ENCODE results near the gene ATG7.

Gene ATG7

GRCh38 chr3:11271986-11272904, at the start of gene ATG7:
ATG7 (plus strand) TSS chr3:11272397; CDS start chr3:11298696, 26,299 bp downstream.
- DNase-seq (ENCODE audit: low read depth in 2 of 2), result peak; percentile 93 to 94

- DNase-seq (ENCODE audit: low read depth in 2 of 2), result no peak
Measured at GRCh38 chr3:11224010-11224409, 48.2 kb upstream of the ATG7 start.

- no peak for DNase-seq (ENCODE audit: low read depth in 2 of 2)
Measured at GRCh38 chr3:11224870-11225229, 47.3 kb upstream of the ATG7 start.

- DNase-seq (ENCODE audit: low read depth in 2 of 2), result no peak
Measured at GRCh38 chr3:11226042-11226370, 46.2 kb upstream of the ATG7 start.

GRCh38 chr3:11228041-11228440, 44.2 kb upstream of the ATG7 start:
- DNase-seq (ENCODE audit: low read depth in 2 of 2), result no peak

GRCh38 chr3:11230125-11230524, 42.1 kb upstream of the ATG7 start:
- DNase-seq (ENCODE audit: low read depth in 2 of 2), result no peak

GRCh38 chr3:11230832-11231231, 41.4 kb upstream of the ATG7 start:
- no peak for DNase-seq (ENCODE audit: low read depth in 2 of 2)

GRCh38 chr3:11235385-11235784, 36.8 kb upstream of the ATG7 start:
- DNase-seq (ENCODE audit: low read depth in 2 of 2), result no peak

GRCh38 chr3:11236588-11237461, 35.4 kb upstream of the ATG7 start:
- peak; percentile 28 to 61 for DNase-seq (ENCODE audit: low read depth in 2 of 2)

- no peak for DNase-seq (ENCODE audit: low read depth in 2 of 2)
Measured at GRCh38 chr3:11238060-11238459, 34.1 kb upstream of the ATG7 start.

- no peak for DNase-seq (ENCODE audit: low read depth in 2 of 2)
Measured at GRCh38 chr3:11238880-11239279, 33.3 kb upstream of the ATG7 start.

- no peak for DNase-seq (ENCODE audit: low read depth in 2 of 2)
Measured at GRCh38 chr3:11239796-11240195, 32.4 kb upstream of the ATG7 start.

GRCh38 chr3:11240496-11240895, 31.7 kb upstream of the ATG7 start:
- peak in 1 of 2 donors; percentile 5 for DNase-seq (ENCODE audit: low read depth in 2 of 2)

- no peak for DNase-seq (ENCODE audit: low read depth in 2 of 2)
Measured at GRCh38 chr3:11244121-11244677, 28.0 kb upstream of the ATG7 start.

GRCh38 chr3:11245276-11245675, 26.9 kb upstream of the ATG7 start:
- DNase-seq (ENCODE audit: low read depth in 2 of 2), result no peak

GRCh38 chr3:11245827-11246662, 26.2 kb upstream of the ATG7 start:
- DNase-seq (ENCODE audit: low read depth in 2 of 2), result no peak

- DNase-seq (ENCODE audit: low read depth in 2 of 2), result no peak
Measured at GRCh38 chr3:11246663-11246970, 25.6 kb upstream of the ATG7 start.

GRCh38 chr3:11247362-11247761, 24.8 kb upstream of the ATG7 start:
- DNase-seq (ENCODE audit: low read depth in 2 of 2), result no peak

GRCh38 chr3:11248596-11248995, 23.6 kb upstream of the ATG7 start:
- DNase-seq (ENCODE audit: low read depth in 2 of 2), result no peak

GRCh38 chr3:11250902-11251806, 21.0 kb upstream of the ATG7 start:
- DNase-seq (ENCODE audit: low read depth in 2 of 2), result no peak

- DNase-seq (ENCODE audit: low read depth in 2 of 2), result no peak
Measured at GRCh38 chr3:11251807-11252176, 20.4 kb upstream of the ATG7 start.

Data from stimulated activated CD8-positive, alpha-beta memory T cell treated with anti-CD3 and anti-CD28 coated beads, Interleukin-15, amount 100 ng/mL, for 4 hours (primary cell).